ENCODE results near the gene HSD17B14.
"Not testable (repeated sequence)": the region's sequence is repeated elsewhere in the genome, so short reads cannot be mapped to it uniquely, and the experiment has no call there.

The HSD17B14 gene

DNA sequence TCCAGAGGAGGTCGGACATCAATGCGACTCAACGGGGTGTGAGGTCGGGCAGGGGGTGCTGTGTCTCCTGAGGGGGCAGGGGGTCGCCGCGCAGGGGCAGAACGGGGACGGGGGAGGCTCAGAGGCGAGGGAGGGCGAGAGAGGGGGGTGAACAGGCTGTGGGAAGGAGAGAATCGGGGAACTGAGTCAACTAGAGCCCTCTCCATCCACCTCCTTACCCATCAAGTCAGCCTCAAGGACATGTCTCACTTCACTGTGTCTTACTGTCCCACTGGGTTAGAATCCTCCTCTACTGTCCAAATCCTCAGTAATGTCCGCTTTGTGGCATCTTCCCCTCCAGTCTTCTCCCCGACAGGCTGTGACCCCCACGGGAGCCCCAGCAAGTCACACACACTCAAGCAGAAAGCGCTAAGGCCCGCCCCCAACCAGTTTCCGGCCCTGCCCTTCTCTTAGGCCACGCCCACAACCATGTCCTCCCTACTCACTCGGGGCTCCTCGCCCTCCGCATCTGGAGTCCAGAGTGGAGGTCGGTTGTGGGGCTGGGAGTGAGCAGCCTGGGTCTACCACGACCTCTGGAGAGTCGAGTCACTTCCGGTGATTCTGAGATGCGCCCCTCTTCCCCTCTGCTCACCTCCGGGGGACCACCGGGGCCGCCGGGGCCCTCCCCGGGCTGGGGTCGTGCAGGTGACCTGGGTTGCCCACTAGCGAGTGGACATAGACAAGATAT, 22.9 kb upstream of the HSD17B14 start:
- ChIA-PET POLR2A (interaction anchor here (1.1 to 1.5 kb wide), 2 partner anchors 14 to 16 kb away, joined by 3 to 4 read pairs; partner anchors contain the start of gene PPP1R15A), CTCF (interaction anchor here (1.0 to 7.9 kb wide), 2 partner anchors 16 to 64 kb away, joined by 3 to 66 read pairs; no protein-coding TSS in a partner anchor)
- TF ChIP-seq, protein P1, sequence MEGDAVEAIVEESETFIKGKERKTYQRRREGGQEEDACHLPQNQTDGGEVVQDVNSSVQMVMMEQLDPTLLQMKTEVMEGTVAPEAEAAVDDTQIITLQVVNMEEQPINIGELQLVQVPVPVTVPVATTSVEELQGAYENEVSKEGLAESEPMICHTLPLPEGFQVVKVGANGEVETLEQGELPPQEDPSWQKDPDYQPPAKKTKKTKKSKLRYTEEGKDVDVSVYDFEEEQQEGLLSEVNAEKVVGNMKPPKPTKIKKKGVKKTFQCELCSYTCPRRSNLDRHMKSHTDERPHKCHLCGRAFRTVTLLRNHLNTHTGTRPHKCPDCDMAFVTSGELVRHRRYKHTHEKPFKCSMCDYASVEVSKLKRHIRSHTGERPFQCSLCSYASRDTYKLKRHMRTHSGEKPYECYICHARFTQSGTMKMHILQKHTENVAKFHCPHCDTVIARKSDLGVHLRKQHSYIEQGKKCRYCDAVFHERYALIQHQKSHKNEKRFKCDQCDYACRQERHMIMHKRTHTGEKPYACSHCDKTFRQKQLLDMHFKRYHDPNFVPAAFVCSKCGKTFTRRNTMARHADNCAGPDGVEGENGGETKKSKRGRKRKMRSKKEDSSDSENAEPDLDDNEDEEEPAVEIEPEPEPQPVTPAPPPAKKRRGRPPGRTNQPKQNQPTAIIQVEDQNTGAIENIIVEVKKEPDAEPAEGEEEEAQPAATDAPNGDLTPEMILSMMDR (IDR thresholded peaks at IDR 0.05; ENCODE audit: control extremely low read depth, extremely low read depth, low read depth, missing control alignments) = no peak
- DNase-seq (ENCODE audit: extremely low spot score) = peak; percentile 85

DNA sequence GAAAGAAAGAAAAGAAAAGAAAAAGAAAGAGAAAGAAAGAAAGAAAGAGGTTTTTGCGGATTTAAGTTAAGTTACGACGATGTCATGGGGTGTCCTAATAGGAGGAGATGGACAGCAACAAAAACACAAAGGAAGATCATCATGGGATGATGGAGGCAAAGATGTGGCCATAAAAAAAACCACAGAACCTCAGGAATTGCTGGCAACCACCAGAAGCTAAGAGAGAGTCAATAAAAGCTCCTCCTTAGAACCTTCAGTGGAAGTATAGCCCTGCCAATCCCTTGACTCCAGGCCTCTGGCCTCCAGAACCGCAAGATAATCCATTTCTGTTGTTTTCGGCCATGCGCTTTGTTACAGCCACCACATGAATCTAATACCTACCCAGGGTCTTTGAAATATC, 20.6 kb upstream of the HSD17B14 start:
- DNase-seq (ENCODE audit: extremely low spot score) = no peak
- CTCF ChIA-PET = interaction anchor here (1.3 to 7.9 kb wide), 2 partner anchors 14 to 69 kb away, joined by 4 to 66 read pairs; no protein-coding TSS in a partner anchor
- TF ChIP-seq, protein P1 (IDR thresholded peaks at IDR 0.05; ENCODE audit: control extremely low read depth, extremely low read depth, low read depth, missing control alignments) = no peak
- POLR2A ChIA-PET = interaction anchor here (0.7 kb wide), 1 partner anchor 10 kb away, joined by 6 read pairs; no protein-coding TSS in a partner anchor

DNA sequence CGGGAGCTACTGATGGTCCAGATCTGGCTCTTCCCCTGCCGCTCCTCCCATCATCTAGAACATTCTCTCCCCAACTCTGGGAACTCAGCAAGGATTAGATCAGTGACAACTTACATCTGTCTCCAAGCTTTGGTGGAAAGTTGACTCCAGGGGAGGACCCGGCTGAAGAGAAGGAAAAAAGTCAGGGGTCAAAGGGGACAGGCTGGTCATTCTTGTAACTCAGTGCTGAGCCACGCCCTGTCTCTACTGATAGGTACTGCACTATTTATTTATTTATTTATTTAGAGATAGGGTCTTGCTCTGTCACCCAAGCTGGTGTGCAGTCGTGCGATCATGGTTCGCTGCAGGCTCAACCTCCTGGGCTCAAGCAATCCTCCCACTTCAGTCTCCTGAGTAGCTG, 17.8 kb upstream of the HSD17B14 start:
- ChIA-PET CTCF (interaction anchor here (0.9 to 7.9 kb wide), 3 partner anchors 11 to 66 kb away, joined by 3 to 66 read pairs (median 3); no protein-coding TSS in a partner anchor), POLR2A (interaction anchor here (0.6 kb wide), 1 partner anchor 44 kb away, joined by 4 read pairs; no protein-coding TSS in a partner anchor)
- no peak for DNase-seq (ENCODE audit: extremely low spot score)
- TF ChIP-seq, protein P1 (IDR thresholded peaks at IDR 0.05; ENCODE audit: control extremely low read depth, extremely low read depth, low read depth, missing control alignments) = no peak

DNA sequence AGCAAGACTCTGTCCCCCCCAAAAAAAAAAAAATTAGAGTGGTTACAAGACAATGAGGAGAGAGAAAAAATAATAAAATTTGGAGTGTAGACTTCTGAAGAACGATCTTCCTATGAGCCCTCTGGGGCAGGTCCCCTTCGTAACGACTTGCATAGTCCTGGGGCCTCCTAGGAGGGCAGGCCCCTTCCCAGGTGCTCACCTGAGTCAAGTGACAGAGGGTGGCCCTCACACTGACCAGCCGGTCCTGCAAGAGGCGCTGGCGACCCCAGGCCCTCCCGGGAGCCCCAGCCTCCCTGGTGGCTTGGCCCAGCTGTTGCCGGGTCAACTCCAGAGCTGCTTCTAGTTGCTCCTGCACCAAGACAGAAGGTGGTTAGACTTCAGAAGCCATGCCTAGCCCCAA, 17.2 kb upstream of the HSD17B14 start:
- DNase-seq (ENCODE audit: extremely low spot score) = no peak
- ChIA-PET CTCF (interaction anchor here (1.7 to 7.9 kb wide), 2 partner anchors 10 to 65 kb away, joined by 3 to 66 read pairs; no protein-coding TSS in a partner anchor), POLR2A (interaction anchor here (0.6 kb wide), 2 partner anchors 9 to 43 kb away, joined by 4 to 6 read pairs; no protein-coding TSS in a partner anchor)
- TF ChIP-seq, protein P1 (IDR thresholded peaks at IDR 0.05; ENCODE audit: control extremely low read depth, extremely low read depth, low read depth, missing control alignments) = no peak

DNA sequence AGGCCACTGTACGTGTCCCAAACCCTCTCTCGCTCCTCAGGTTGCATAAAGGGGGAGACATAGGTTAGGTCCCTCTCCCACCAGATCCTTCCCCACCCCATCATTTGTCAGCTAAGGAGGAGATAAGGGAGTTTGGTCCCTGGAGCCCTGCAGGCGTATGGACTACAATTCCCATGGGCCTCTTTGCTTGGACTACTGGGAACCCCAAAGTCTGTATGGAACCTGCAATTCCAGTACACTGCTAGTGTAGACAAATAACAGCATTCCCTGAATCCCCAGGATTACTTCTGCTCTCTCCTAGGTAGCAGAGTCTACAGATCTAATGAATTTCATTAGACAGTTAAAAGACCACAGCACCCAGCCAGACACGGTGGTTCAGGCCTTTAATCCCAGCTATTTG, 16.0 kb upstream of the HSD17B14 start:
- ChIA-PET POLR2A (no interaction called here), CTCF (interaction anchor here (0.7 to 7.9 kb wide), 3 partner anchors 9 to 141 kb away, joined by 3 to 66 read pairs (median 3); partner anchors contain the start of genes GYS1 and RUVBL2)
- no peak for DNase-seq (ENCODE audit: extremely low spot score)
- TF ChIP-seq, protein P1 (IDR thresholded peaks at IDR 0.05; ENCODE audit: control extremely low read depth, extremely low read depth, low read depth, missing control alignments) = no peak

DNA sequence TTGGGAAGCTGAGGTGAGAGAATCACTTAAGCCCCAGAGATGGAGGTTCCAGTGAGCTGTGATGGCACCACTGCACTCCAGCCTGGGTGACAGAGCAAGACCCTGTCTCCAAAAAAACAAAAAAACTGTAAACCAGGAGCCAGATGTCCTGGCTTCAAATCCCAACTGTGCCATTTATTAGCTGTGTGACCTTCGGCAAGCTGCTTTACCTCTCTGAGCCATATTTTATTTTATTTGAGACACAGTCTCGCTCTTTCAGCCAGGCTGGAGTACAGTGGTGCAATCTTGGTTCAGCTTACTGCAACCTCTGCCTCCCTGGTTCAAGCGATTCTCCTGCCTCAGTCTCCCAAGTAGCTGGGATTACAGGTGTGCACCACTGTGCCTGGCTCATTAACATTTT, 10.4 kb upstream of the HSD17B14 start:
- POLR2A ChIA-PET = interaction anchor here (0.5 to 0.6 kb wide), 2 partner anchors 10 to 53 kb away, joined by 4 to 6 read pairs; no protein-coding TSS in a partner anchor
- CTCF ChIA-PET = interaction anchor here (1.2 to 13.1 kb wide), 3 partner anchors 11 to 124 kb away, joined by 3 to 291 read pairs (median 5); partner anchors contain the start of gene HSD17B14

More for the DNA sequence above, 10.4 kb upstream of the HSD17B14 start:
- not testable (repeated sequence) for DNase-seq (ENCODE audit: extremely low spot score)
